ENCODE results near the gene ELAC1.

DNA sequence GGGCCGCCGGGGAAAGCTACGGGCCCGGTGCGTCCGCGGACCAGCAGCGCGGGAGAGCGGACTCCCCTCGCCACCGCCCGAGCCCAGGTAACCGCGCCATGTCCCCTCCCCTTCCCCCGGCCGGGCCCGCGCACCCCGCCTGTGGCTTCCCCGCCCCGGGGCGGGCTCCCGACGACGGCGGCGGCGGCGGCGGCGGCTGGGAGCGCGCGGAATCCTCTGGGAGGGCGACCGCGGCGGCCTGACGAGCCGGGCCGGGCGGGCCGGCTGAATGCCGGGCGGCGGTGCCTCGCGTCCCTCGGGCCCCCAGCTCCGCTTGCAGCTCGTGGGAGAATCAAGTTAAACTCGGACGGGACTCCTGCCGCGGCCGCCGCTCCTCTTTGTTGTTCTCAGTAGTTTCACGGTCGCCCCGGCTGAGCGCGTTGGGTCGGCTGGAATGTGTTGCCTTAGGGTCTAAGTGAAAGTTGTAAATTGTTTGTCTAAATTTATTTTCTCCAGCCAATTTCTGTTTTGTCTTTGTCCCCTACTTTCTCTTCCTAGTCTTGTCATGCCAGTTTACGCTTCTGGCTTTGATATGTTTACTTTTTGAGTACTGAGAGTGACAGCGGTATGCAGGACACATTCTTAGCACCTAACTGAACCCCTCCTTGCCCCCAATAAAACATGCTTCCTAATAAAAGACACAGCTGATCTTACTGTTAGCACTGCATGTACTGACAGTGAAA, 62.9 kb downstream of the ELAC1 start:
- TF ChIP-seq EP300 (IDR thresholded peaks at IDR 0.05; ENCODE audit: borderline replicate concordance in 1 of 2, low read depth in 2 of 2, low read length in 2 of 2) (no peak), SRF (IDR thresholded peaks at IDR 0.05; ENCODE audit: low read depth, low read length) (no peak)

Measured in H1 (cell line).